ENCODE measurements around the gene TAL2. TPM values are rescaled to one million over a fixed set of nuclear protein-coding genes. Genes with fewer than 3 reads are reported as not detected.
"Not testable (repeated sequence)": the region's sequence is repeated elsewhere in the genome, so short reads cannot be mapped to it uniquely, and the experiment has no call there.

TAL2 gene
- total RNA-seq, 2 experiments from 2014 or later, result not detected

- H3K36me3 Mint-ChIP-seq (ENCODE audit: low read depth), result no peaks in the 10 kb centered on the region
- no peak for DNase-seq
- H3K4me1 Mint-ChIP-seq, result no peaks in the 10 kb centered on the region
- no peaks in the 10 kb centered on the region for H3K9me3 Mint-ChIP-seq
- H3K27me3 Mint-ChIP-seq, result no peaks in the 10 kb centered on the region
- ChIA-PET CTCF (no interaction called here), POLR2A (no interaction called here)
- H3K4me3 Mint-ChIP-seq, result no peak overlapping the region
- no peak overlapping the region for H3K27ac Mint-ChIP-seq
Observed at GRCh38 chr9:105701145-105701544, 38.9 kb downstream of the TAL2 start.

GRCh38 chr9:105702207-105702606 lies 40.0 kb downstream of the TAL2 start:
- H3K27ac Mint-ChIP-seq, result no peak overlapping the region
- CTCF ChIA-PET, result no interaction called here

GRCh38 chr9:105703638-105704037 lies 41.4 kb downstream of the TAL2 start:
- DNase-seq; H3K27ac Mint-ChIP-seq; H3K4me1 Mint-ChIP-seq; H3K4me3 Mint-ChIP-seq; CTCF ChIA-PET; H3K27me3 Mint-ChIP-seq; H3K9me3 Mint-ChIP-seq; POLR2A ChIA-PET; H3K36me3 Mint-ChIP-seq (ENCODE audit: low read depth): not testable (repeated sequence)

More at GRCh38 chr9:105702207-105702606, 40.0 kb downstream of the TAL2 start:
- H3K9me3 Mint-ChIP-seq, result no peaks in the 10 kb centered on the region
- DNase-seq, result no peak
- POLR2A ChIA-PET, result no interaction called here
- H3K4me3 Mint-ChIP-seq, result no peak overlapping the region
- H3K36me3 Mint-ChIP-seq (ENCODE audit: low read depth), result no peaks in the 10 kb centered on the region
- no peaks in the 10 kb centered on the region for H3K4me1 Mint-ChIP-seq
- no peaks in the 10 kb centered on the region for H3K27me3 Mint-ChIP-seq

- Mint-ChIP-seq H3K4me3 (no peak overlapping the region), H3K36me3 (ENCODE audit: low read depth) (no peaks in the 10 kb centered on the region), H3K4me1 (peaks cover 9% of the 10 kb centered on the region), H3K9me3 (no peaks in the 10 kb centered on the region), H3K27me3 (no peaks in the 10 kb centered on the region), H3K27ac (no peak overlapping the region)
- no peak for DNase-seq
- ChIA-PET CTCF (interaction anchor here (1.9 kb wide), 1 partner anchor 12 kb away, joined by 6 read pairs; no protein-coding TSS in a partner anchor), POLR2A (no interaction called here)
Observed at GRCh38 chr9:105706156-105706555, 43.9 kb downstream of the TAL2 start.

- Mint-ChIP-seq H3K27ac (no peak overlapping the region), H3K4me1 (peaks cover 9% of the 10 kb centered on the region), H3K4me3 (peak overlapping the region; percentile 54), H3K27me3 (no peaks in the 10 kb centered on the region), H3K9me3 (no peaks in the 10 kb centered on the region), H3K36me3 (ENCODE audit: low read depth) (no peaks in the 10 kb centered on the region)
- ChIA-PET CTCF (interaction anchor here (1.0 to 1.4 kb wide), 2 partner anchors 13 to 15 kb away, joined by 3 to 4 read pairs; partner anchors contain the start of gene TMEM38B), POLR2A (no interaction called here)
- no peak for DNase-seq
Observed at GRCh38 chr9:105708405-105708804, 46.1 kb downstream of the TAL2 start.

- H3K27me3 Mint-ChIP-seq, result no peaks in the 10 kb centered on the region
- peaks cover 9% of the 10 kb centered on the region for H3K4me1 Mint-ChIP-seq
- DNase-seq, result no peak
- H3K4me3 Mint-ChIP-seq, result no peak overlapping the region
- POLR2A ChIA-PET, result no interaction called here
- CTCF ChIA-PET, result interaction anchor here (1.5 kb wide), 1 partner anchor 10 kb away, joined by 5 read pairs; no protein-coding TSS in a partner anchor
- no peaks in the 10 kb centered on the region for H3K36me3 Mint-ChIP-seq (ENCODE audit: low read depth)
- no peaks in the 10 kb centered on the region for H3K9me3 Mint-ChIP-seq
- no peak overlapping the region for H3K27ac Mint-ChIP-seq
Observed at GRCh38 chr9:105710638-105711037, 48.4 kb downstream of the TAL2 start.

- ChIA-PET POLR2A (no interaction called here), CTCF (interaction anchor here (1.5 kb wide), 1 partner anchor 8 kb away, joined by 5 read pairs; no protein-coding TSS in a partner anchor)
- Mint-ChIP-seq H3K27me3 (no peaks in the 10 kb centered on the region), H3K4me3 (no peak overlapping the region), H3K36me3 (ENCODE audit: low read depth) (no peaks in the 10 kb centered on the region), H3K9me3 (no peaks in the 10 kb centered on the region), H3K4me1 (peaks cover 9% of the 10 kb centered on the region), H3K27ac (no peak overlapping the region)
- DNase-seq, result no peak
Observed at GRCh38 chr9:105711867-105712266, 49.6 kb downstream of the TAL2 start.

- Mint-ChIP-seq H3K27ac (no peak overlapping the region), H3K4me3 (no peak overlapping the region), H3K4me1 (peaks cover 9% of the 10 kb centered on the region), H3K36me3 (ENCODE audit: low read depth) (no peaks in the 10 kb centered on the region), H3K9me3 (no peaks in the 10 kb centered on the region), H3K27me3 (no peaks in the 10 kb centered on the region)
- CTCF ChIA-PET, result no interaction called here
- DNase-seq, result no peak
- POLR2A ChIA-PET, result no interaction called here
Observed at GRCh38 chr9:105712297-105712696, 50.0 kb downstream of the TAL2 start.

Other genes with a start within 250 kb of the TAL2 start
- 1 to 10 TPM; 7.8 to 8.5 TPM for gene FSD1L, start 214.4 kb upstream of the TAL2 start, total RNA-seq
- gene FKTN, start 104.3 kb upstream of the TAL2 start, total RNA-seq, result 10 to 100 TPM; 11.0 to 11.1 TPM
- gene TMEM38B, start 32.1 kb downstream of the TAL2 start, total RNA-seq, result 1 to 10 TPM; 8.1 to 9.2 TPM